ELR (cell line): ENCODE results near the gene SPATA31E1.

Source experiments
- DNase-seq: peaks from one replicate; pipeline ENCODE4 v3.0.0-alpha.2; 2015; ENCODE audit warnings: low read depth

Gene SPATA31E1

DNA sequence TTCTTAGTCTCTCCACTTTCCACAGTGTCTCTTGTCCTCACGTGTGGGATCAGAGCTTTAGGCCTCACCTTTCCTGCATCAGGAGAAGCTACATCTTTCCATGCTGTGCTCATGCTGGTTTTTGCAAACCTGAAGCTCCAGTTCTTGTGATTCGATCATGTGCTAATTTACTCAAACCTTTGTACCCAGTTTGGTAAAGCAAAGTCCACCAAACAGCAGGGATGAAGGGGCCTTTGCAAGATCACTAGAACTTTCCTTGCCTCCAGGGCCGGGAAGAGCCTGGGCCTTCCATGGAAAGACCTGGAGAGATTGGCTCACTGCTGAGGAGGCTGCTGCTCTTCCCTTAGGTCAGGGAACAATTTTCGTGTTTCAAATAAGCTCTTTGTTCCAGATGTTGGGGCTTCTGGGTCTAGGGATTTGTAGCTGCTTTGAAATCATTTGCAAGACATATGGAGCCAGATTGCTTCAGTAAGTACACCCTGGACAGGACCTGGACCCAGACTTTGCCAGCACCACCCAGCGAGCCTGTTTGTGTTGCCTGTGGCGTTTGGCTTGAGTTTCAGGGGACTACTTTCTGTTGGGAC, 18.7 kb upstream of the SPATA31E1 start:
- DNase-seq, result no peak

DNA sequence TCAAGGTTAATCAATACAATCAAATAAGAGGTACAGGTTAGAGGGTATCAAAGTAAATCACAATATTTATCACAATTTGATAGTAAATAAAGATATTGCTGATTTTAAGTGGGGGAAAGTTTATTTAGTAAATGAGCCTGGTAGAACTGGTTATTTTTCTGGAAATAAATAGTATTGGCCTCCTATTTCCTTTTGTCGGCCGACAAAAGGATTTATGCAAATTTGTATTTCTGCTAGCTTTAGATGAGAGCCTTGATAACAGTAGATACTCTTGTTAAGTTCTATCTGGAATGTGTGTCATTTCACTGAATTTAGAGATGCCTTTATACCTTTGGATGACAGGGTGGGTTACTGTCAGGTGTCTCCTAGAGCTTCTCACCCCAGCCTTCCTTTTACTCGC, 17.8 kb upstream of the SPATA31E1 start:
- DNase-seq, result no peak

DNA sequence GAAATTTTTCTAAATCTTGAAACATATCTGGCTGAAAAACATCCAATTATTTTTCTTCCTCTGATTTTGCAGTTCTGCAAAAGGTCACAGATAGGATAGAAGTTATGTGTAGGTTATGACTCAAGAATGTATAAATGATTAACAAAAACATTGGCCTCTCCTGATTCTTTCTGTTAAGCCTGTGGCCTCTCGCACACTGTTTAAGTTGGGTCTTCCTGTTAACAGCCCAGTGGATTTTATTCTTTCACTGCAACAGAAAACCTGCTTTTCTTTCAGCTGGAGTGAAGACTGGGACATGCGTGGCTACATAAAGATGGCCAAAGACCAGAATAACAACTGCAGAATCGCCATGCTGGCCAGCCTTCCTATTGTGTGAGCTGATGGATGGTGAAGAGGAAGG, 17.1 kb upstream of the SPATA31E1 start:
- peak; percentile 41 for DNase-seq

DNA sequence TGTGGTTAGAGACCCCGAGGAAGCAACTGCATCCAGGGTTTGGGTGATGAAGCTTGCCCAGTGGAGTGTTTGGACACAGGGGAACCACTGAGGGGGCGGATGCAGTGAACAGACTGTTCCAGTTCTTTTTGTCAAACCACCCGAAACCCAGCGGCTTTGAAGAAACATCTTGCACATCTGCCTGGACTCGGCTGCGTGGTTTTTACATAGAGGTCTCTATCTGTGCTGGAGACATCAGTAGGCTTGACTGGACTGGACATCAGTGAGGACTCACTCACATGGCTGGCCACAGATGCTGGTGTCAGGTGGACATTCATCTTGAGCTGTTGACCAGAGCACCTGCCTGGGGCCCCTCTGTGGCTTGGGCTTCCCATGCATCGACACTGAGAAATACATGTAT, 15.3 kb upstream of the SPATA31E1 start:
- DNase-seq, result no peak

DNA sequence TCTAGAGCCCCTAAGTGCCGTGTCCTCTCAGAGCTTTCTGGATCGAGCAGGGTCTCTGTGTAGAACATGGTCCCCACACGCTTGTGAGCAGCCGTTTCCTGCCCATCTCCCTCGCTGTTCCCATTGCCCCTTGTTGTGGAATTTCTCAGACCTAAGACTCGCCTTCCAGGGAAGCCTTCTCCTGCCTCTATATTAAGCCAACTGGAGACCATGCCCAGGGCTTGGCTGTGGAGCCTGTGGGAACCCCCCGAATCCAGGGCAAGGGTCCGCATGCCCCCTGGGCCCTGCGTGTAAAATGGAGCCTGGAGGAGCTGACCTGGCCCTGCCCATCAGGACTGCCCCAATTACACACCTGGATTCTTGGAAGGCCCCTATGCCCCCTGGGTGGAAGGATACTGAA, 14.5 kb upstream of the SPATA31E1 start:
- DNase-seq, result no peak

DNA sequence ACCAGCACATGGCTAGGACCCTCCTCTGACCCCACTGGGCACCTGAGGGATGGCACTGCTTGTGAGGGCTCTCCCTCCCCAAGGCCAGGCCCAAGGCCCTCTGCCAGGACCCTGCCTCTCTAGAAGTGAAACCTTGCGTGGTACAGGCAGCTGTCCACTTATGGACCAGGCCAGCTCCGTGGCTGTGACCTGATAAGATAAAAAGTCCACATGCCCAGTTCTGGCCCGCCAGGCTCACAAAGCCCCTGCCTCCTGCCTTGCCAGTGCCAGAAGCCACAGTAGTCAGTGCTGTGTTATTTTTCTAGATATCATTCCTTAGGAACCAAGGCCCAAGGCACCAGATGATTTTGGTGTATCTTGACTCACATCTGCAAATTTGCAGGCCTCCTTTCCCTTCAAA, 14.0 kb upstream of the SPATA31E1 start:
- no peak for DNase-seq

DNA sequence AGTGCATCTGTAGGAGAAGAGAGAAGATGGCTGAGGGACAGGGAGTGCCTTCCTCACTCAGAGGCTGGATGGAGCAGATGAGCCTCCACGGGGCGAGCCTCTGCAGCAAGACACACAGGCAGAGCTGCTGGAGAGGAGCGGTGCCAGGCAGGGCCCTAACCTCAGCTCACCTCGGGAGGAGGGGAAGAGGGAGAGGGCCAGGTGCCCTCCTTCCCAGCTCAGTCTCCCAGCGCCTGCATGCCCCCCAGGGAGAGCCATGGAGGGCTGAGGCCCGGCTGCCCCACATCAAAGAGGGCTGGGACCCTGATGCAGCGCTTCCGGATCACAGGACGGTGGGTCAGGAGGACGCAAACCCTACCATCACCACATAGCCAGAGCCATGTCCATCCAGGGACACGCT, 13.6 kb upstream of the SPATA31E1 start:
- peak; percentile 22 for DNase-seq

DNA sequence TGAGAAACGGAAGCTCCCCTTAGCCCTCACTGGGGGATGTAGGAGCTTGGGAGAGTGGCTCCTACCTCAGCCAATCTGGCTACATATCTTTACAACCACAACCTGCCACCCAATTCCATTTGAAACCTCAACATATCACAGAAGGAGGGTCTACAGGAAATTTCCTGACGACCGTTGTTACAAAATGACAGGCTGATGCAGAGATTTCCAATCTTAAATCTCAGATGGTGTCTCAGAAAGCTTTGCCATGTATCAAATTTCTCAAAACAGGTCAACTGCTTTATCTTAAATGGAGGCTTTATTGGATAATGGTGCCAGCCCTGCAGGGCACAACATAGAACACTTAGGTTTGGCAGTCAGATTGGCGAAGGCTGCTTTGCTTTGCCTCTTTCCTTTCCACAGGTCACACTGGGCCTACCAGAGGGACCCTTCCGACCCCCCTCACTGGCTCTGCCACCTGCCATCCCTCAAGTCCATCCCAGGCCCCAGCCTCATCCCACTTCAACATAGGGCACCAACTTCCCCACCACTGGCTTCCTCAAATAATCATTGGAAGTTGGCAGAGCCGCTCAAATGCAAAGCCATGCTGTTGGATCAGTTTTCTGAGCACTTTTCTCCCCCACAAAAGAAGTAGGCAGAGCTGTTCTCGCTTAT, 11.1 kb upstream of the SPATA31E1 start:
- no peak for DNase-seq

DNA sequence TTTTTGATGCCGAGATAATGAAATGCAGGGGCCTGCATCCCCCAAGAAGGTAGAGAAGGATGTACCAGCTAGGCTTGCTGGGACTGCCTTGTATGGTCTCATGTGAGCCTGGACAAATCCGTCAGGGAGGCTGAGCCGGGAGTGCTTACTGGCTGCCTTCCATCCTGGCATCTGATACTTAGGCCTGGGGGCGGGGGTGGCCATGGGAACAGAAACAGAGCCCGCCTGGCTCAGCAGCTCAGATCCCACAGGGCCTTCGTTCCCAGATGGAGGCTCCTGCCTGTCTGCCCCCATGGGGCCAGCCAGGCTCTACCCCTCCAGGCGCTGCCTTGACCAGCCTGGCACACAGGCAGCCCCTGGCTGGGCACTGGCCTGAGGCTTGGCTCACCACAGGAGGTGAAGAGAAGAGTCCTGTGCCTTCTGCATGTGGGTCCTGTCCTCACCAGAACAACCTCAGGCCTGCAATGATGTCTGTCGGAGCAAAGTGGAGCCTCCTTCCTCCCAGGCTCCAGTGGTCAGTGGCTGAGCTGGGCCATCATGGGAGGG, 10.5 kb upstream of the SPATA31E1 start:
- DNase-seq, result no peak

DNA sequence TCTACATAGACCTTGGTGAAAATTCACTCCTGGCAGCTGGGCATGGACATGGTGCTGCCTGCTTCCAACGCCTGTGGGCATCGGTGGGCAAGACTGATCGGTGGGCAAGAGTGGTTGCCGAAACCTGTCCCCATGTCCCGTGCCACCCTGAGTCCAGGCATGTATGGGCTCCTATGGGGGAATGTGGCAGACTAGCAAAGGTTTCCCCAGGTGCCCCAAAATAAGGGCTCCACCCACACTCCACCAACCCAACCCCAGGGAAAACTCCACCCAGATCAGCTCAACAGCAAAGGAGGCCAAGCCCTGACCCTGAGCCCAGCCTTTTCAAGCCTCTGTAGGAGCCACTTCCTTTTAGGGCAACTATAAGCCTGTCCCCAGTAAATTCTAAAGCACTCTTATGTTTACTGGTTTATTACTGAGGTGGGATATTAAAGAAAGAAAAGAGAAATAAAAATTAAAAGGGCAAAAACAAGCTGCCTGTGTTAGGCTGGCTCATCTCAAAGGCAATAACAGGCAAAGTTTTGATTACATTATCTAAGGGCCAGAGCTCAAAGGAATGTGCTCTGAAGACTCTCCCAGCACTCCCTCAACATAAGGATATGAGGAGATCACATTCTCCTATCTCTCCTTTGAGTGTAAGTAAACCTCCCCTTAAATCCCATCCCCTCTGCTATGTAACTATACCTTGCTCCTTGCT, 8.9 kb upstream of the SPATA31E1 start:
- DNase-seq, result no peak

DNA sequence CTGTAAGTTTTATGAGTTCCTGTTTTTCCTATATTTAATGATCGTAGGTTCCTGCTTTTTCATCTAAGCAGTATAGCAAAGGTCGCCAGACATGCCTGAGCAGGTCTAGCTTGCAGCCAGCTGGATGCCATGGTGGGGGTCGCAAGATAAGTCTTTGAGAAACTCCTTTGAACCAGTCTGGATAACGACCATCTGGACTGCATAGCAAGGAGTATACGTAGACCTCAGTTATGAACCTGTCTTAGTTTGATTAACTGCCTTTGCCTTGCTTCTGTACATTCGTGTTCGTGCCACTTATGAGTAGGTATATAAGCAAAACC, 8.4 kb upstream of the SPATA31E1 start:
- DNase-seq, result no peak

DNA sequence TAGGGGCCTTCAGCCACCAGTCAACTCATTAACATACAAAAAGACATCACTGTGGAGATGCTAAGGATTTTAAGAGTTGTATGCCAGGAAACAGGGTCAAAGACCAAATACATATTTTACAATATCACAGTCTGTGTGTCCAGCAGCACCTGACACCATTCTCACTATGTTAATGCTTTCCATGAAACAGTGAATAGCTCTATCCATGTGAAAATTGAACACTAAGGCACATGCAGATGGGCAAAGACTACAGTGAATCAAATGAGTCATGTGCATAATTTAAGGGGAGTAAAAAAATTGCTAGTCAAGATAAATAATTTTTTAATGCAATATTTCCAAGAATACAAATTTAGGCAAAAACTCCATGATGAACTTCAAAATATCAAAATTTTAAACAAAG, 7.6 kb upstream of the SPATA31E1 start:
- DNase-seq, result no peak

DNA sequence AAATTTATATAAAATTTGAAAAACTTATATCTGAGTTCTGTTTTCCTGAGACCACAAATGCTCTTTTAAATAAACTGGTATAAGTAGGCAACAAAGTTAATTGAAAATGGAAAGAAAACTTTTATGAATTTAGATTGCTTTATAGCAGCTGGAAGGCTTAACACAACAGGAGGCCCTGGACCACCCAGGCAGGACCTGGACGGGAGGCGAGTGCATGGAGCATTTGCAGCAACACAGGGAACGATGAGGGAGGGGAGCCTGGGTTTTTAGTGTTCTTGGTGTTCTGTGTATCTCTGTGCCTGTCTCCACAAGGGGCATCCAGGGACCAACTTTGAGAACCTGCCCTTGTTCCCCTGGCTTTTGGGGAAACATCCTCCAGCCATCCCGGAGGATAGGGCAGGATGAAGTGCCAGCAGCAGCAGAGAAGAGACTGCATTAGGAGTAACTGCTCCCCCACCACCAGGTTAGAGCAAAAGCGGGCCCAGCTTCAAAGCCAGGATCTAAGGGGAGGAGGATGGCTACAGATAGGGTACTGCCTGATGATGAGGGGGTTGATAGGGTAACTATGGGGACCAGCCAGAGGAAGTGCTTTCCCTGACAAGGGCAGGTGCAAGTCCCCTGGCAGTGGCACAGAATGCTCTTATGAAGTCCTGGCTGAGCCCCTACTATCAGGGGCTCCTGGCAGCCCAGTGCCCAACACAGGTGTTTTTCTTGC, 6.7 kb upstream of the SPATA31E1 start:
- DNase-seq, result no peak

DNA sequence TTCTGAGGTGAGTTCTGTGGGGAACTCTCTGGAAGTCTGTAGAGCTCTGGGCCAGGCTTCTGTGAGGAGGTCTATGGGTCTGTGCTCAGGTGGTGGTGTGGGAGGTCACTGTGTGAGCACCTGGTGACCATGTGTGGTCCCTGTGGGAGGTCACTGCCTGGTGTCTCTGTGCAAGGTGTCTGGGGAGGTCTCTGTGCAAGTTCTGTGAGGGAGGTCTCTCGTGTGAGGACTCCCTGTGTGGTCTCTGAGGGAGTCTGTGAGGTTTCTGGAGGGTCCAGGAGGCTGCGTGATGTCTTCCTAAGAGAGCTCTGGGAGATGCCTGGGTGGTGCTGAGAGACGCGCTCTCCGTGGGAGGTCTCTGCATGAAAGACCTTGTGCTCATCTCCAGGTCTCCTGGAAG, 6.0 kb upstream of the SPATA31E1 start:
- no peak for DNase-seq

DNA sequence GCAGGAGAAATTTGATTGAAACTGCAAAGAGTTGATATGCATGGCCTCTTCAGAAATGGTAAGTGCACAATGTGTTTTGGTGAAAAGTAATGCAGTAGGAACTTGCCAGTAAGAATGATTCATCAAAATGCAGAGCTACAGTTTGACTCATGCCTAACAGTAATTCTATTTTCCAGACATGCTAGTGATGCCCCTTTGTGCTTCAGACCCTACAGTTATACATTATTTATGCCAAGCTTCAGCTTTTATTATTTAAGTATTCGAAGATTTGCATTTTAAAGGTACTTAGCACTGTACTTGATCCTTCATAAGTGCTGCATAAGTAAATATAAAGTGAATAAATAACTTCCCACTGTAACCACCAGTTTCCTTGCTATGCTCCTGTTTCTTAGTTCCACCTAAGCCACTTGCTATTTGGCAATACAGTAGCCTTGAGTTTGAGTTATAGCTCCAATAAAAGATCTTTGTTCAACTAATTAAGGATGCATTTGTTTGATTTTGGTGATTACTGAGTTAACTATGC, 3.6 kb upstream of the SPATA31E1 start:
- DNase-seq, result peak; percentile 86

DNA sequence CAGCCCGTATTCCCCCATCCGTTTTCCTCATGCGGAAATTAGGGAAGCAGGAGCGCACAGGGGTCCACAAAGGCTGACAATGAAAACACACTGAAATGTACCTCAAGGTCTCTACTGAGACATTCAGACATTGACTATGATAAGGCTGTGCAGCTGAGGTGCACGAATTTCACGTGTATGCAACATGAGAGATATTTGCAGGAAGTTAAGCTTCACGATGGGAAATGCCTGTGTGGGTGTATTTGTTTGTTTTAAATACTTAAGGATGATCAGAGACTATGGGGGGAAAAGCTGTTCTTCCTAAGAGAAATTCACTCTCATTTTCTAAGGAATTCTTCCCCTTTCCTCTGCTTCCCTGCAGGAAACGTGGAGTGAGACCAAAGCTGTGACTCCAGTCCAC, 2.6 kb upstream of the SPATA31E1 start:
- DNase-seq, result no peak

DNA sequence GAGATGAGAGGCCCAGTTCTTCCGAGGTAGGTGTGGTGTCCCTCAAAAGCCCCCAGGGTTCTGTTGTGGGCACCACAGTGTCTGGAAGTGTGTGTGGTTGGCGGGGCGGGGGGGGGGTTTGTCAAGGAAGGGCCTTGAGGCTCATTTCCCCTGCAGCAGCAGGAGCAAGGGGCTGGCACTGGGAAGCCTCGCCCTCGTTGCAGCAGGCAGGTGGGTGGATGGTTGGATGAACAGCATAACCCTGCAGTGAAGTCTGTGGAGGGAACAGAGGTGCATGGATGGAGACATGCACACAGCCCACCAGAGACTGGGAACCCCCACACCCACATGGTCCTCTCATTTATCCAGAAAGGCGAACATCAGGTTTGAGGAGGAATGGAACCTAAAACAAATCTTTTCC, 2.0 kb upstream of the SPATA31E1 start:
- no peak for DNase-seq

DNA sequence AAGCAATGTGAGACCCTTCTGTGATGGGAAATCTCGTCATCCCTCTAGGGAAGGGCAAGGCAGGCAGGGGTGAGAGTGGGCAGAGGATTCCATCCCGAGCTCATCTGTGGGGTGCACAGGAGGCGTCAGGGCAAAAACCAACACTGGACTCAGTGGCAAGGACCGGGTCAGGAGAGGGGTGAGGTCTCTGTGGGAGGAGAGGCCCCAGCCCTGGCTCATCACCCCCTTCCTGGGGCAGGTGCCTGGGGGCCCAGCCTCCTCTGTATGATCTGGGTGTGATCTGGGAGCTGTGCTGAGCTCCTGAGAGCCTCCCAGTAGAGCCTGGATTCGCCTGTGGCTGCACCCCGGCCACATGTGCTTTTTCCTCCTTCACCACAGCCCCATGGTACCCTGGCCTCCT, 597 bp downstream of the SPATA31E1 start:
- DNase-seq, result no peak

DNA sequence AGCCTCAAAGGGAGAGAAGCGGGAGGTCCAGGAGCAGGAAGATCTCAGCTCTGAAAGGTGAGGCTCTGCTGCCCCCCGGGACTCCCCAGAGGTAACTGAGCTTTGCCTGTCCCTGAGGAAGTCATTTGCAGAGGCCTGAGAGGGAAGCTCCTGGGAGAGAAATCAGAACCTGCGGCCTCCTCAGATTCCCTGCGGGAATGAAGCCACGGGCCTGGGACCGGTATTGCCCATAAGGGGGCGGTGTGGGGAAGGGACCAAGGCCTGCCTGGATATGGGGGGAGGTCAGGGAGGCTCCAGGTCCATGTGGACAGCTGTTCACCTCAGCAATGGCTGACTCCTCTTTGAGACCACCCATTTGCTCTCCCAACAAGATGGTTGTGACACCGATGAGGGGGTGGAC, 1.3 kb downstream of the SPATA31E1 start:
- DNase-seq, result peak; percentile 21

DNA sequence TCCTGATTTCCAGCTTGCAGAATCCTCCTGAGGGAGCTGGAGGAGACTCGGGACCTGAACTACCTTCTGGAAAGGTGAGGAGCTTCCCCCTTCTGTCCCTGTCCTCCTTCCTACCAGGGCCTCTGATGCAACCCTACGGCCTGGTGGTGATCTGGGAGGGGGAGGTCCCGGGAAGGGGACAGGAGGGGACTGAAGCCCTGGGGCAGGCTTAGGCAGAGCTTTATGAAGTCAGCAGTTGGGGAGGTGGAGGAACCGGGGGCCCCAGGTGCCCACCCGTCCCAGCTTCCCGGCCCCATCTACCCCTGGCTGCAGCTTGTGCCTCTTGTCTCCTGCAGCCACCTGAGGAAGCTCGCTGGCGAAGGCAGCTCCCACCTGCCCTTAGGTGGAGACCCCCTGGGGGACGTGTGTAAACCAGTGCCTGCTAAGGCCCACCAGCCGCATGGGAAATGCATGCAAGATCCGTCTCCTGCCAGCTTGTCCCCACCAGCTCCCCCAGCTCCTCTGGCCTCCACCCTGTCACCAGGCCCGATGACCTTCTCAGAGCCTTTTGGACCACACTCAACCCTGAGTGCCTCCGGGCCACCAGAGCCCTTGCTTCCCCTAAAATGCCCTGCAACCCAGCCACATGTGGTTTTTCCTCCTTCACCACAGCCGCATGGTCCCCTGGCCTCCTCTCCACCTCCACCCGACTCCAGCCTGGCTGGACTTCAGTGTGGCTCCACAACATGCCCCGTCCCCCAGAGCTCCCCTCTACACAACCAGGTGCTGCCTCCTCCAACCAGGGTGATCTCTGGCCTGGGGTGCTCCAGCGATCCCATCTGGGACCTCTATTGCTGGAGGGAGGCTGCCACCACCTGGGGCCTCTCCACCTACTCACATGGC, 2.1 kb downstream of the SPATA31E1 start:
- no peak for DNase-seq

DNA sequence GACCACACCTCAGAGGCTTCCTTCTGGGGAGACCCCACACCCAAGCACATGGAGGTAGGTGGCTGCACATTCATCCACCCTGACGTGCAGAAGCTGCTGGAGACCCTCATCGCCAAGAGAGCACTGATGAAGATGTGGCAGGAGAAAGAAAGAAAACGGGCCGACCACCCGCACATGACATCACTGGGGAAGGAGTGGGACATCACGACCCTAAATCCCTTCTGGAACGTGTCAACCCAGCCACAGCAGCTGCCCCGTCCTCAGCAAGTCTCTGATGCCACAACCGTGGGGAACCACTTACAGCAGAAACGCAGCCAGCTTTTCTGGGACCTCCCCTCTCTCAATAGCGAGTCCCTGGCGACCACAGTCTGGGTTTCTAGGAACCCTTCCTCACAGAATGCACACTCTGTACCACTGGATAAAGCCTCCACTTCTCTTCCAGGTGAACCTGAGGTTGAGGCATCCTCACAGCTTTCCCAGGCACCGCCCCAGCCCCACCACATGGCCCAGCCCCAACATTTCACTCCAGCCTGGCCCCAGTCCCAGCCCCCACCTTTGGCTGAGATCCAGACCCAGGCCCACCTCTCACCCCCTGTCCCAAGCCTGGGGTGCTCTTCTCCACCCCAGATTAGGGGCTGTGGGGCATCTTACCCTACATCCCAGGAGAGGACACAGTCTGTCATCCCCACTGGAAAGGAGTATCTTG, 3.0 kb downstream of the SPATA31E1 start:
- no peak for DNase-seq
